Measurements from ENCODE around the gene MAGI2.

The MAGI2 gene

DNA sequence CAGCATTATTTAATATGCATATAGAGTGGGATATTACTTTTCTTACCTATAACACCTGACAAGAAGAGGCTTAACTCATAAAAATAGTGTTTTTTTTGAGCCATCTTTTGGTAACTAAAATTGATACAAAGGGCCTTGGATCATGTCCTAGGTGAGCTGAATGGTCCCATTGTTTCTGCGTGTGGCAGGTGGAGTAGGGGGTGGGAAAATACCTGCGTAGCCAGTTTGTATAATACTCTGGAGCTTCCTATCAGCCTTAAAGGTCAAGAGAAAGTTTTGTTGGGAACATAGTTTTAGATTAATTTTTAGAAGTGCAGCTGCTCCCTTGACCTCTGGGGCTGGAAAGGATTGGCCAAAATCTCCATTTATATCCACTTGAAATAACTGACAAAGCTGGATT is 1410.3 kb downstream of the MAGI2 start:
- DNase-seq (ENCODE audit: low read depth, low spot score): no peak

DNA sequence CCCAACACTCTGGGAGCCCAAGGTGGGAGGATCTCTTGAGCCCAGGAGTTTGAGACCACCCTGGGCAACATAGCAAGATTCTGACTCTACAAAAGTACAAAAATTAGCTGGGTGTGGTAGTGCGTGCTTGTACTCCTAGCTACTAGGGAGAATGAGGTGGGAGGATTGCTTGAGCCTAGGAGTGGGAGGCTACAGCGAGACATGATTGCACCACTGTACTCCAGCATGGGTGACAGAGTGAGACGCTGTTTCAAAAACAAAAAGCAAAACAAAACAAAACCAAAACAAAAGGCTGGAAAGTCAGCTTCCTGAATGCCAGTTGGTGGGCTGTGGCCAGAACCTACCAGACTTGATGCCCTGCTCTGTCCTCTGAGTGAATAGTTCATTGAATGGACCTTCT is 1412.0 kb downstream of the MAGI2 start:
- no peak for DNase-seq (ENCODE audit: low read depth, low spot score)

DNA sequence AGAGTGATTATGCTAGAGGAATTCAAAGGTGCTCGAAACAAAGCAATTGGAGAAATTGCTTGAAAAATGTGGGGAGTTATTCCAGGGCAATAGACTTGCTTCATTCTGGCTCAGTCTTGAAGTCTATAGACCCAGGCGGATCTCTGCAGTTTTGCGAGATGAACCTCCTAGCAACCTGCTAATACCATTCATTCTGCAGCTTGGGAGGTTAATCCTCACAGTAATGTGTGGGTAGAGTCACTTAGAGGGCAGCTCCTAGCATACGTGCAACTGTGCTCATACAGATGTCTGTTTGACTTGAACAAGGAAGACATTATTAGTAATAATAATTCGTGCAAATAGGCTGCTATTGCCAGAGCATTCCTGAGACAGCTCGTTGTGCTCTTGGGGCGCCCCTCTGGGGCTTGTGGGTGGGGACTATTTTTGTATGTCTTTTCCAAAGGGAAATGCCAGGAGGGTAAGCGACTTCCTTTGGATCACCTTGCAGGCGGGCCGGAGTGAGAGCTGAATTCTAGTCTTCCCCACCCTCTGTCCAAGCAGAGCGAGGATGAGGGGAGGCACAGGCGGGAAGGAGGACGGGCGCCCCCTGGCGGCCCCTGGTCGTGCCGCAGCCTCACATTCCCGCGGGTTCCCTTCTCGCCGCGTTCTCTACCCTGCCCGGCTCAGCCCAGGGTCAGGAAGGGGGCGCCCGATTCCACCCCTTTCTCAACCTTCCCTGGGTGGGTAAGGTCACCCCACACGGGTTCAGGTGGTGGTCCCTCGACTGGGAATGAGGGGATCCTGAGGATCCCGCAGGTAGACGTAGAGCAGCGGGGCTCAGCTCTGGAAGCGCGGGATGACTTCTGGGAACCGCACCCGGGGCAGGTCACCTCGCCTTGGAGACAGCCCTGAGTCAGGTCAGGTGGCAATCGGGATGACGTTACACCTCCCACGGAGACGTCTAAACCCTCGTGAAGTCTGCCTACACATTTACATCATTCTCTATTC is 1413.4 kb downstream of the MAGI2 start:
- no peak for DNase-seq (ENCODE audit: low read depth, low spot score)

DNA sequence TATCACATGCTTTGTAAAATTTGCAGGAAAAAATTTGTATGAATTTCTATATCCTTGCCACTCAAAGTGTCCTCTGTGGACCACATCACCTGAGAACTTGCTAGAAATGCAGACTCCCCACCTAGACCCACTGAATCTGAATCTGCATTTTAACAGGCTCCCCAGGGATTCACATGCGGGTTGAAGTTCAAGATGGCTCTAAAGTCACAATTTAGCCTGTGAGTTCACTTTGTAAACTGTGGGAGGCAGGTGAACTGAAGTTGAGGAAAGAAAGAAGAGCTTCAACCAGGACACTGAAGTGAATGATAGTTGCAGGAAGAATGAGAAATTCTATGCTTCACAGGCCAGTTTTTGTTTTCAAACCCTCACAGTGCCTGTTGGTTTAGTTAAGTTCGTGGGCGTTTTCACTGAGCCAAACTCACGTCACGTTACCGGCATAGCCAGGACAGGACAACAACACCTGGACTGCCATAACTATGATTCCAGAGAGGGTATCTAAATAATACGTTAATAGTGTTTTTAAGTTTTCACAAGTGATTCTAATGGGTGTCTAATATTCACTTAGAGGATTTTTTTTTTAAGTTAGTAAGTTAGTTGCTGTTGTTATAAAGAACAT is 1414.9 kb downstream of the MAGI2 start:
- no peak for DNase-seq (ENCODE audit: low read depth, low spot score)

DNA sequence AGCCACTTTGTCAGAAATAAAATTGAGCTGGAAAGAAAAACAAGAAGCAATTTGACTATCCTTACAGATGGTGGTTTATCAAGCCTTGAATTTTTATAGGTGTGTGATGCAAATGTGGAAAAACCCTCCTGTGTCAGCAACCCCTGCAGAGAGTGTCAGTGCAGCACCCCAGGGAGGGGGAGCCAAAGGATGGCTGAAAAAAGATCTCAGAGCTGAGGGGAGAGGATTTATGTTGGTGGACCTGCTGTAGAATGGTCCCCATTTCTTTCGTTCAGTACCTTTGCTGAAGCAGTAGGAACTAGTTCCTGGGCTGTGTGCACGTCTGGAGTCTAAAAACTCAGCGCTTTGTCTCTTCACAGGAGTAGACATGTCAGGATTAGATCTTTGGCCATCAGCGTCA is 1415.9 kb downstream of the MAGI2 start:
- DNase-seq (ENCODE audit: low read depth, low spot score): no peak

DNA sequence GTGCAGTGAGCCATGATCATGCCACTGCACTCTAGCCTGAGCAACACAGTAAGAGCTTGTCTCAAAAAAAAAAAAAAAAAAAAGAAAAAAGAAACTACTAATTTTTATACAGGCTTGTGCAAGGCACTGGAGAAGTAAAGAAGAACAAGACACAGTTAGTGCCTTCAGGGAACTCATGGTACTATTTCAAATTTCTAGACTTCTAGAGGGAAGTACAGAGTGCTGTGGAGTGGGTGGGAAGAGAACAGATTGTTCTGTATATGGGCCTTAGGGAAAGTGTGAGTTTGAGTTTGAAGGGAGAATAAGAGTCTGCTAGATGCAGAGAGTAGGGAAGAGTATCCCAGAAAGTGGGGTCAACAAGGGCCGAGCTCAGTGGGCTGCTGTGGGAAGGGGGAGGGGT is 1420.1 kb downstream of the MAGI2 start:
- no peak for DNase-seq (ENCODE audit: low read depth, low spot score)

DNA sequence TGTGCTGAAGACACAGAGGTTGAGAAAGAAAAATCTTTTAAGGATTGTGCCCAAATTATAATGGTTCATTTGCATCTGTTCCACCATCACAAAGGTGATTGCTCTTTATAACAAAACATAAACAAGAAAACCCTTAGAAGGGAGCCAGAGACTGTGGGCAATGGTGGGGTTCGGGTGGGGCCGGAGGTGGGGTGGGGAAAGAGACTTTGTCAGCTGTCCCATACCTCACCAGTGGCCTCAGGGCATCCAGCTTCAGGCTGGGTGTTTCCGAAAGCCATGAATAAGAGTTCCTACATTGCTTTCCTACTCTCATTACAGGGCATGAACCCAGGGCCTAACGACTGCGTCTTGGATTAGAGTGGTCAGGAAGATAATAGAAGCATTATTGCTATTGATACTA is 1427.0 kb downstream of the MAGI2 start:
- no peak for DNase-seq (ENCODE audit: low read depth, low spot score)

DNA sequence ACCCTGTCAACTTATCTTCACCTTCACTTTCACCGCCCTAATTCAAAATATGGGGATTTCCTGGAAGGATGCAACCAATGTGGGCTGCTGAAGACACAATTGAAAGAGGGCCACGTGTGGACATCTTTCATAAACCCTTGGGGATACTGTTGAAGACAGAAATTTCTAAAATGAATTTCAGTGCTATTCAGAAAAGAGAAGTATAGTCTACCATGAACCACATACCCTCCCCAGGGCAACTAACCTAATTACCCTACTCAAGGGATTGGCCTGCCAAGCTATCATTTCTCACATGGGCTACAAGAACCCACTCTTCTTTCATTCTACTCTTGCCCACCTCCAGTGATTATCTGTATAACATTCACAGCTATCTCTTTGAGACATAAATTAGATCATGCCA is 1428.9 kb downstream of the MAGI2 start:
- no peak for DNase-seq (ENCODE audit: low read depth, low spot score)

DNA sequence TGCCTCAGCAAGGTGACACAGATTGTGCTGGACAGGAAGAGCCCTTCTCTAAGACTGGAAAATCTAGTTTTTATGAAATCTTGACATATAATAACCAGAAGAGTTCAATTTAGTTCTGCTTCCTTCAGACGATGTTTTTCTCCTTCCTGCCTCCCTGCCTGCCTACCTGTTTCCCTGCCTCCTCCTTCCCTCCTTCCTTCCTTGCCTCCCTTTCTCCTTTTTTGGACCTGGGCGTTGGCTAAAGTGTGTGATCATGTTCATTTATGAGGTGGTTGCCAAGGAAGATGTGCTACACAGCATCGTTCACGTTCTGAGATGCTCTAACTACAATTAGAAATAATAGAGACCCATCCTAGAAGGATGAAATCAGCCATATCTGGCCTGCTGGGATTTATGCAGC is 1430.3 kb downstream of the MAGI2 start:
- DNase-seq (ENCODE audit: low read depth, low spot score): no peak

DNA sequence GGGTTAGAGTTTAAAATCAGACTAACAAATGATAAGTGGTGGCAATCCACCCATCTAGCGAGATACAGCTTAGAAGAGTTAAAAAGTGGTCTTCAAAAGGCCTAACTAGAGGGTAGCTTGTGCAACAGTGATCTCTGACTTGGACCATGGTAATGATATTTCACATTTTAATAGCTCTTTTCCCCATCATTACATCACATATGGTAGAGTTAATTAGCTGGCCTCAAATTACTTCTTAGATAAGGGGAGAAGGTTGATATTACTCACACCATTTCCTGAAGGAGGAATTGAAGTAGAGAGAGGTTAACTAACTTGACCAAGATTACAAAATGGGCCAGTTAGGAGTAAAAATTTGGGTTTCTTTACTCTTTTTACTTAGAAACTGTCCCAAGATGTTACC is 1431.3 kb downstream of the MAGI2 start:
- no peak for DNase-seq (ENCODE audit: low read depth, low spot score)

DNA sequence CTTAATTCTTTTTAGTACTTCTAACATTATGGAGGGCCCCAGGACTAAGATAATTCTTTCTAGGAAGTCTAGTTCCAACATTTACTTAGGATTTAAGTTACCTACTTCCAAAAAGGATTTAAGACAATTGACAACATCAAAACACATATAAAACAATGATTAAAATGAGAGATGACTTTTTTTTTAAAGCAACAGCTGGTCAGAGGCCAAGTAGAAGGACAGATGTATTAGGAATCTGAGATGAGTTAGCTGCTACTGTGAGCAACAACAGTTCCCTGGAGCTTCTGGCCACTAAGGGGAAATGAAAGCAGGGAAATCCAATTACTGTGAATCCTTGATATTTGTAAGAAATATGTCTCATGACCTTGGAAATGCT is 1432.6 kb downstream of the MAGI2 start:
- no peak for DNase-seq (ENCODE audit: low read depth, low spot score)

DNA sequence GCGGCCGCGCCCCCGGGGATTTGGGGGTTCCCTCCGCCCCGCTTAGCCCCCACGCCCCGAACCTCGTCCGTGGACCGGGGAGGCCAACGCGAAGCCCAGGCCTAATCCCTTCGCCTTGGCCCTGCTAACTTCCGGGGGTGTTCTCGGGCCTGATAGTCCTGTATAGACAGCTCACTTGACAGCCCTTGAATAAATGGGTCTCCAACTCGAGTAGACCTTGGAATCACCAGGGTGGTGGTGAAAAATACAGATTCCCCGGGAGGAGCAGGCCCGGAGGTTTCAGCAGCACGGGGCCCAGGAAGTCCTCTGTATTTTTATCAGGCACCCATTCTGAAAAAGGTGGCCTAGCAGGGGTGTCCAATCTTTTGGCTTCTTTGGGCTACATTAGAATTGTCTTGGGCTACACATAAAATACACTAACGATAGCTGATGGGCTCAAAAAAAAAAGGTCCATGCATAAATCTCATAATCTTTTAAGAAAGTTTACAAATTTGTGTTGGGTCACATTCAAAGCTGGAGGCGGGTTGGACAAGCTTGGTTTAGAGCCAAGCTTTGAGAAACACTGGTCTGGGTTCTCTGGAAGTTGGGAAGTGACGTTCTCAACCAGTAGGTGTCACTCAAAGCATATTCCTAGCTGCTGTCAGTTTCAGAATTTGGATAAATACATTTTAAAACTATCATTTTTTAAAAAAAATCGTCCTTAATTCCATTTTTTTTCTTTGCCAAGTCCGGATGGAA is 1433.2 kb downstream of the MAGI2 start:
- DNase-seq (ENCODE audit: low read depth, low spot score): peak; percentile 90

DNA sequence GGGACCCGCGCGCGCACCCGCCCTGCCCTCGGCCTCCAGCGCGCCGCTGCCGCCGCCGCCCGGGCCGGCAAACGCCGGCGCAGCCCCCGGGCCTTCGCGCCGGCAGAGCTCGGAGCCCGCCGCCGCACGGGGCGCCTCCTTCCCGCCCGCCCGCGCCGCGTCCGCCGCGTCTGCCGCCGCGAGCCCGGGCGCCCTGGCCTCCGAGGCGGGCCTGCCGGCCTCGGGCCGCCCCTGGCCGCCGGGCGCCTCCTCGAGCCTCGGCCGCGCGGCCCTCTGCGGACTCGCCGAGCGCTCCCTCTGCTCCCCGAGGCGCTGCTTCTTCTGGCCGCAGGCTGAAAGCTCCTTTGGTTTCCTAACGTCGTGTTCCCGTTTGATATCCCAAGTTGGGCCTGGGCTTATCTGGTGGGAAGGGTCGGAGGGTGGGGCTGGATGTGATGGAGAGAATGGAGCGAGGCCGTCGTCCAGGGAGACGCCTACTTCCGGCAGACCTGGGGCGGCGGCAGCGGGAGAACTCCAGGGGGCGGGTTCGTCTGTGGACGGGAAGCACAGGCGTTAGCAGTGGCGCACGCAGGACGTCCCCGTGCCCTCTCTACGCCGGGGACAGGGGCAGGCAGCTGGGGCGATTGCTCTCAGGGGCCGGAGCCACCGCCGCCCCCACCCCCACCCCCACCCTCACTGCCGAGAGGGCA is 1433.9 kb downstream of the MAGI2 start:
- peak; percentile 93 for DNase-seq (ENCODE audit: low read depth, low spot score)

DNA sequence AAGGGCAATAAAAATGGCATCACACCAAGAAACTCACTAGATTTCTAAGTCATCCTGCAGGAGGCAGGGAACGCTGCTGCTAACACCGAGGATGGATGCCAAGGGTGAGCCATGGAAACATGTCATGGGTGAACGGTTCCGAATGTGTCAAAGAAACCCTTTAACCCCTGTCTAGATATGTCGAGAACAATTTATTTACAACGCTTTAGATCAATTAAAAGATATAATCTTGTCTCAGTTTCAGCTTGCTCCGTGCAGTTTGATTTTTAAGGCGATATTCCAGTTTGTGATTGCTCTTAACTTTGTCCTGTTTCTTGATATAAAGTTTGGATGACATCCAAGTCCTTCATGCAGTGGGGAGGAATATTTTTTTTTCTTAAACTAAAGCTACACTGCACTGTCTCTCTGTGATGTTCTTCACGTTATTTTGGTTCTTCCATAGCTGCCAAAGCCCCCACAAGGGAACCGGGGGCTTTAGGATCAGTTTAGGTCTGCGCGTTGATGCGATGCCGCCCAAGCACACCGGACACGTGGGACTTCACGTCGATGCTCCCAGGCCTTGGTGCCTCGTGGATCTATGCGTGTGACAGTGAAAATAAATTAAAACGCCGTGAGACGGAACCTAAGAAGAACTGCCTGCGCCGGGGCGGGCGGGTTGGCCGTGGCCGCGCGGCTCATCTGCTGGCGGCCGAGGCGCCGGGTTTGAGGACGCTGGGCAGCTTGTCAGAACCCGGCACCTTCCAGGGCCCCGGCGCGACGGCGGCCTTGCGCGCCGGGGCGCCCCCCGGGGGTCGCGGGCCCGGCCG is 1434.6 kb downstream of the MAGI2 start:
- DNase-seq (ENCODE audit: low read depth, low spot score): peak; percentile 62

DNA sequence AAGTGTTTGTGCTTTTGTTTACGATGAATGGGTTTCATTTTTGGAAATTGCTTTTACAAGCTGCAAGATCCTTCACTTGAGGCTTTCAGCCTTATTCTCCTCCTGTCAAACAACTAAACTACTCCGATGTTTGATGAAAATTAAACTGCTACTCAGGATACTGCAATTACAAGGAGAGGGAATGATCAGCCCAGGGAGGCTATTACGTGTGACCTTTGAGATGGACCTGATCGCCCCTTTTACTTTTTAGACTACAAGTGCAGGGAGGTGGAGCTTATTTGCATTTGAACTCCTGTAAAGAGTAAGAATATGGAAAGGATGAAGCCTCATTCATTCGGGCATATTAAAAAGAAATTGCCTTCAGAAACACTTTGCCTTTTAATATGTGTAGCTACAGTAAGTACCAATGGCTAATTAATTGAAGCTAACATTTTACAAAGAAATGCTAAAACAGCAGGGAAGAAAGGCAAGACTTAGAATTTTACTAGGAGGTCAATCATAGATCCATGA is 1435.8 kb downstream of the MAGI2 start:
- no peak for DNase-seq (ENCODE audit: low read depth, low spot score)

DNA sequence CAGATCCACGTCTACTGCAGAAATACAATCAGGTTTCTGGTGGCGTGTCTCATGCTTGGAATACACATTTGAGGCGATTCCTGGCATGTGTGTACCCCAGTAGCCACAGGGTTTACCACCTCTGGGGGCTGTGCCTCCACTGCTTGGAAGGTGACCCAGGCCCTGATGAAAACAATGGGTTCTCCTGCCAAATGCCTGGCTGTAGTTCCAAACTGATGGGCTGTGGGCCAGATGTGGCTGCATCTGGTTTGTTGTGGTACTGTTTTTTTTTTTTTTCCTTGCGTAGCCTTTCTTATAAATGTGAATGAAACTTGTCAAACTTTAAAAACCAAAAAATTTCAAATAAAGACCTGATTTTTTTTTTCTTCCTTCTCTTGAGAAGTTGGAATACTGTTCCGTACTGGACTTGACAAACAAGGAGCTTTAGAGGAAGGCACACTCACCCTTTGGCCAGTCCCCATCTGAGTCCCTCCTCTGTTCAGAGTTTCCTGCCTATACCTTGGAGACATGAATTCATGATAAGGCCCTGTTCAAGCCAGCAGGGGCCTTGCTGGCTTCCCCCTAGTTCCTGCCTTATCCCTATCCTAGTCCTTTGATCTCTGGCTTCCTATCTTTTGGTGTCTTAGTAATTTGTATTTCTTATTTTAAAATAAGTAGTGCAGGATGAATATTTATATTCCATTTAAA is 1437.8 kb downstream of the MAGI2 start:
- peak; percentile 39 for DNase-seq (ENCODE audit: low read depth, low spot score)

DNA sequence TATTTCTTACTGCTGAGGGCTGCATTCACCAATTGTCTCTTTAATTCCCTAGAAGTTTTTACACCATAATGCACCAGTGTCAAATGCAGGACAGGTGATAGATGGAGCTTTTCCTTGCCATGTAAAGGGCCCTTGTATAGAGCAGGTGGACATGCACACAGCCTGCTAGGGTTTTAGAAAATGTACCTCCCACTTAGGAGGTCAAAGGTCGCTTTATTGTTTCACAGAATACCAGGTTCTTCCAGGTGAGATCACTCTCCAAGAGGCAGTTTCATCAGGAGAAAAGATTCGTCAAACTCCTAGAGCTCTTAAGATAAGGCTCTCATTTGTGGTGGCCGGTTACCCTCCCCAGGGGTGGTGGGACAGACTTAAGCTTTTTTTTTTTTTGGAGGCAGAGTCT is 1439.1 kb downstream of the MAGI2 start:
- DNase-seq (ENCODE audit: low read depth, low spot score): no peak

DNA sequence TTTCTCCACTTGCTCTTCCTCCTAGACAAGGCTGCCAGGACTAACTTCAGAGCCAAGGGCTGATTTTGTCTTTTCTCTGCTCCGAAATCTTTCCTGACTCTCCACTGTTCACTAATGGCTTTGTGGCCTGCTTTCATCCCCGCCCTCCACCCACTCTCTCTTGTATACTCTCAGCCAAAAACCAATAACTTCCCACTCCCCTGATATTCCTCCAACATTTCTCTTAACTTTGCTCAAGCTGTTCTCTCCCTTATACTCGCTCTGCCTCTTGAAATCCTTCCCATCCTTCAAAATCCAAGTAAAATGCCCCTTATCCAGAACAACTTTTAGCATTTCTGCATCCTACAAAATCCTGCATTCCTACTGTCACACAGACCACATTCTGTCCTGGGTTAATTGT is 1440.1 kb downstream of the MAGI2 start:
- no peak for DNase-seq (ENCODE audit: low read depth, low spot score)

DNA sequence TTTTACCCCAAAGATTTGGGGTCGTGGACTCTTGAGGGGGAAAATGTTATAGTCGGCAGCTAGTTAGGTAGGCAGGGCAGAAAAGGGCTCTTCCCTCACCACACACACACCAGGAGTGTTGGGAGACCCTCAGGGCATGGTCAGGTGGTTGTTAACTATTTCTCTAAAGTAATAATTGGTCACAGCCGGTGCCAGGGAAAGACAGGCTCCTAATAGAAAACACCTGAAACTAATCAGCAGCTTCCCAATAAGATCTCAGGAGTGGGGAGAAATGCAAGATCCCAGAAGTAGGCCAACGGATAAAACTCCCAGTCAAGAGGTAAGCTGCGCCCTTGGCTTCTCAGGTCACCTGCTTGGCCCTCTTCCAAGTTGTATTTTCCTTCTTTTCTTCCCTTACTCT is 1441.8 kb downstream of the MAGI2 start:
- DNase-seq (ENCODE audit: low read depth, low spot score): no peak

DNA sequence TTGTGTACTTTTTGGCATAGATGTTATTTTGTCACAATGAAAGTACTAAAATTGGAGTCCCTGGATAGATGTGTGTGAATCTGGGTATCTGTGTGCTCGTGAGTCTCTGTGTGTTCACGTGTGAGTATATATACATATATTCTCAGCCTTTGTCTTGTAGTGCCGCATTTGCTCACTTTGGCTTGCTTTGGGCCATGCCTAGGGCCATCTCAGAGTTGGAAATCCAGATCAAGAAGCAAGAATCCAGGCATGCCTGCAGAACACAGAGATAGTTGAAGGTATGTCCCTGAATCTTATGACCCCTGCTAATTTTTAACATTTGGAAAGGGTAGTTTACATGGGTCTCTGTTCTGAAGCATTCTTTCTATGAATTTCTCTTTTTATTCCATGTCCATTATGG is 1446.2 kb downstream of the MAGI2 start:
- DNase-seq (ENCODE audit: low read depth, low spot score): no peak
